LNCaP clone FGC (cell line): ENCODE data around the gene EMP2.

ENCODE experiments used
- DNase-seq: peaks from one replicate; pipeline ENCODE4 v3.0.0-alpha.2; 2011; ENCODE audit warnings: low read depth
- H3K4me3 ChIP-seq: 2 replicates; pipeline ENCODE4 v1.5.1; 2011; ENCODE audit warnings: mild to moderate bottlenecking, low read depth, low read length, control low read depth
- CTCF ChIP-seq: IDR thresholded peaks from 2 replicates; pipeline ENCODE4 v1.5.1; 2012; ENCODE audit warnings: mild to moderate bottlenecking; ENCODE audit not compliant: control insufficient read depth, insufficient read depth; ENCODE audit errors: extremely low read depth

The EMP2 gene

GRCh38 chr16:10599626-10600025 lies 19.2 kb upstream of the EMP2 start:
- no peak for DNase-seq

GRCh38 chr16:10598157-10598556 lies 17.8 kb upstream of the EMP2 start:
- TF ChIP-seq CTCF, result no peak
- DNase-seq, result no peak
- no peak overlapping the region for H3K4me3 ChIP-seq

More at GRCh38 chr16:10599626-10600025, 19.2 kb upstream of the EMP2 start:
- no peak overlapping the region for H3K4me3 ChIP-seq
- TF ChIP-seq CTCF, result no peak

GRCh38 chr16:10597187-10597601 lies 16.8 kb upstream of the EMP2 start:
- no peak overlapping the region for H3K4me3 ChIP-seq
- DNase-seq, result no peak
- no peak for TF ChIP-seq CTCF

GRCh38 chr16:10594312-10594950 lies 14.0 kb upstream of the EMP2 start:
- TF ChIP-seq CTCF, result no peak
- H3K4me3 ChIP-seq, result no peak overlapping the region
- no peak for DNase-seq

GRCh38 chr16:10592611-10593010 lies 12.2 kb upstream of the EMP2 start:
- no peak overlapping the region for H3K4me3 ChIP-seq
- no peak for DNase-seq
- TF ChIP-seq CTCF, result no peak

GRCh38 chr16:10590342-10590741 lies 9.9 kb upstream of the EMP2 start:
- TF ChIP-seq CTCF, result no peak
- H3K4me3 ChIP-seq, result no peak overlapping the region
- no peak for DNase-seq

- H3K4me3 ChIP-seq, result no peak overlapping the region
- DNase-seq, result no peak
- TF ChIP-seq CTCF, result no peak
These were observed 8.7 kb upstream of the EMP2 start for GRCh38 chr16:10589109-10589508.
